Loucy (cell line): ENCODE measurements around the gene C19orf12.

ENCODE experiments used
- H2AFZ ChIP-seq: fragments of 200-600 bp; sonication (generic); 2 replicates; pipeline ENCODE4 v1.6.0; 2016; ENCODE audit warnings: antibody characterized with exemption, mild to moderate bottlenecking, low read length, moderate library complexity
- H3F3A ChIP-seq: fragments of 200-600 bp; 2 replicates; pipeline ENCODE4 v1.6.0; 2016; ENCODE audit warnings: antibody characterized with exemption, low read depth, mild to moderate bottlenecking
- H3K27me3 ChIP-seq: fragments of 200-600 bp; sonication (generic); 2 replicates; pipeline ENCODE4 v1.6.1; 2014; ENCODE audit warnings: low read length, mild to moderate bottlenecking; ENCODE audit not compliant: insufficient read depth, poor library complexity, severe bottlenecking
- H3K36me3 ChIP-seq: fragments of 200-600 bp; sonication (generic); 2 replicates; pipeline ENCODE4 v1.6.1; 2016; ENCODE audit warnings: low read length; ENCODE audit not compliant: insufficient read depth
- H3K4me1 ChIP-seq: fragments of 200-600 bp; sonication (generic); 2 replicates; pipeline ENCODE4 v1.5.1; 2014; ENCODE audit warnings: low read length, mild to moderate bottlenecking; ENCODE audit not compliant: insufficient read depth, poor library complexity, severe bottlenecking
- H3K4me2 ChIP-seq: fragments of 200-600 bp; sonication (generic); 2 replicates; pipeline ENCODE4 v1.6.0; 2014; ENCODE audit warnings: antibody characterized with exemption, low read length, low read depth, mild to moderate bottlenecking; ENCODE audit not compliant: poor library complexity, severe bottlenecking
- H3K4me3 ChIP-seq: fragments of 200-600 bp; sonication (generic); 2 replicates; pipeline ENCODE4 v1.5.1; 2014; ENCODE audit warnings: low read length, mild to moderate bottlenecking, mixed read lengths; ENCODE audit not compliant: poor library complexity, severe bottlenecking
- H3K79me2 ChIP-seq: fragments of 200-600 bp; sonication (generic); 2 replicates; pipeline ENCODE4 v1.6.1; 2014; ENCODE audit warnings: low read length; ENCODE audit not compliant: insufficient read depth
- H3K9ac ChIP-seq: fragments of 200-600 bp; sonication (generic); 2 replicates; pipeline ENCODE4 v1.6.0; 2014; ENCODE audit warnings: mild to moderate bottlenecking, low read depth, low read length, moderate library complexity; ENCODE audit not compliant: poor library complexity, severe bottlenecking
- H3K9me2 ChIP-seq: fragments of 200-600 bp; sonication (generic); replicated peaks from 2 replicates; pipeline ENCODE4 v1.6.1; 2016; ENCODE audit warnings: low read depth, low read length, mixed read lengths
- H3K9me3 ChIP-seq: fragments of 200-600 bp; sonication (generic); 2 replicates; pipeline ENCODE4 v1.6.1; 2014; ENCODE audit warnings: mild to moderate bottlenecking, antibody characterized with exemption, low read length, low read depth; ENCODE audit not compliant: insufficient read depth
- H4K20me1 ChIP-seq: fragments of 200-600 bp; sonication (generic); 2 replicates; pipeline ENCODE4 v1.6.0; 2014; ENCODE audit warnings: antibody characterized with exemption, low read length, mild to moderate bottlenecking; ENCODE audit not compliant: insufficient read depth, poor library complexity, severe bottlenecking
- CTCF ChIP-seq: fragments of 200-600 bp; sonication (generic); conservative IDR thresholded peaks from 2 replicates; pipeline ENCODE4 v1.5.1; 2014; ENCODE audit warnings: mild to moderate bottlenecking, antibody characterized with exemption, low read length
- EZH2phosphoT487 ChIP-seq: fragments of 200-600 bp; IDR thresholded peaks from 2 replicates; pipeline ENCODE4 v1.6.1; 2018; ENCODE audit warnings: antibody characterized with exemption, mild to moderate bottlenecking, moderate library complexity, borderline replicate concordance

The C19orf12 gene

GRCh38 chr19:29699861-29700260 lies 15.2 kb downstream of the C19orf12 start:
- H3K4me3 ChIP-seq, result no peak overlapping the region
- H3K4me1 ChIP-seq, result no peaks in the 10 kb centered on the region
- TF ChIP-seq CTCF, result no peak
- no peak for TF ChIP-seq EZH2phosphoT487
- no peak overlapping the region for H3K9ac ChIP-seq
- H3F3A ChIP-seq, result no peaks in the 10 kb centered on the region
- H3K9me2 ChIP-seq, result no peaks in the 10 kb centered on the region
- H3K9me3 ChIP-seq, result no peaks in the 10 kb centered on the region
- H4K20me1 ChIP-seq, result no peaks in the 10 kb centered on the region
- no peak overlapping the region for H2AFZ ChIP-seq
- no peaks in the 10 kb centered on the region for H3K36me3 ChIP-seq
- H3K79me2 ChIP-seq, result no peaks in the 10 kb centered on the region
- no peak overlapping the region for H3K4me2 ChIP-seq
- no peaks in the 10 kb centered on the region for H3K27me3 ChIP-seq

DNA sequence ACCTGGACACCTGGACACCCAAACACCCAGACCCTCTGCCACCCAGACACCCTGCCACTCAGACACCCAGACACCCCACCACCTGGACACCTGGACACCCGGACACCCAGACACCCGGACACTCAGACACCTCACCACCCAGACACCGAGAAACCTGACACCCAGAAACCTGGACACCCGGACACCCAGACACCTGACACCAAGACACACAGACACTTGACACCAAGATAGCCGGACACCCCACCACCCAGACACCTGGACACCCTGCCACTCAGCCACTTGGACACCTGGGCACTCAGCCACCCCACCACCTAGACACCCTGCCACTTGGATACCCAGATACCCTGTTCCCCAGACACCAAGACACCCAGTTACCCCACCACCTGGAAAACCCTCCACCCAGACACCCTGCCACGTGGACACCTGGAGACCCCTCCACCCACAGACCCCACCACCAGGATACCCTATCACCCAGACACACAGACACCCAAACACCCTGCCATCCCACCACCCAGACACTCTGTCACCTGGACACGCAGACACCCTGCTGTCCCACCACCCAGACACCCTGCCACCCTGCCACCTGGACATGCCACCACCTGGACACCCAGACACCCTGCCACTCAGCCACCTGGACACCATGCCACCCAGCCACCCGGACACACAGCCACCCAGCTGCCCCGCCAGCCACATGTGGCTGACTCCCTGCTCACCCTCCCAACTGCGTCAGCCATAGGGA lies 17.4 kb downstream of the C19orf12 start:
- no peaks in the 10 kb centered on the region for H3K79me2 ChIP-seq
- no peaks in the 10 kb centered on the region for H3K9me3 ChIP-seq
- H3K9ac ChIP-seq, result no peak overlapping the region
- no peaks in the 10 kb centered on the region for H3K9me2 ChIP-seq
- no peaks in the 10 kb centered on the region for H4K20me1 ChIP-seq
- no peaks in the 10 kb centered on the region for H3K4me1 ChIP-seq
- no peaks in the 10 kb centered on the region for H3K36me3 ChIP-seq
- H2AFZ ChIP-seq, result no peak overlapping the region
- no peaks in the 10 kb centered on the region for H3F3A ChIP-seq
- TF ChIP-seq EZH2phosphoT487 (no peak), CTCF (no peak)
- no peak overlapping the region for H3K4me3 ChIP-seq
- H3K4me2 ChIP-seq, result no peak overlapping the region
- H3K27me3 ChIP-seq, result no peaks in the 10 kb centered on the region

DNA sequence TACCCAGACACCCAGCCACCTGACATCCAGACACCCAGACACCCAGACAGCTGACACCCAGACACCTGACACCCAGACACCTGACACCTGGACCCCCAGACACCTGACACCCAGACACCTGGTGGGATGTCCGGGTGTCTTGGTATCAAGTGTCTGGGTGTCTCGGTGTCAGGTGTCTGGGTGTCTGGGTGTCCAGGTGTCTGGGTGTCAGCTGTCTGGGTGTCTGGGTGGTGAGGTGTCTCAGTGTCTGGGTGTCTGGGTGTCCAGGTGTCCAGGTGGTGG lies 18.6 kb downstream of the C19orf12 start:
- H3F3A ChIP-seq, result no peaks in the 10 kb centered on the region
- H2AFZ ChIP-seq, result no peak overlapping the region
- H3K79me2 ChIP-seq, result no peaks in the 10 kb centered on the region
- no peaks in the 10 kb centered on the region for H3K9me2 ChIP-seq
- H3K9me3 ChIP-seq, result no peaks in the 10 kb centered on the region
- no peaks in the 10 kb centered on the region for H3K27me3 ChIP-seq
- no peaks in the 10 kb centered on the region for H3K4me1 ChIP-seq
- no peak overlapping the region for H3K4me3 ChIP-seq
- no peaks in the 10 kb centered on the region for H4K20me1 ChIP-seq
- no peak for TF ChIP-seq EZH2phosphoT487
- no peak for TF ChIP-seq CTCF
- H3K9ac ChIP-seq, result no peak overlapping the region
- no peak overlapping the region for H3K4me2 ChIP-seq
- H3K36me3 ChIP-seq, result no peaks in the 10 kb centered on the region
